ENCODE results near the gene IP6K3. TPM values are rescaled to one million over a fixed set of nuclear protein-coding genes. Genes with fewer than 3 reads are reported as not detected.
A peak's percentile ranks its signal among the peaks of the same experiment; 100 is the strongest.

IP6K3 gene
- total RNA-seq, 4 donors from 2014 or later, result 1.9 to 6.1 (median 5.5) TPM; not detected in 1

- no peak overlapping the region for H3K27ac ChIP-seq
- no peaks in the 10 kb centered on the region for H3K9me3 ChIP-seq
- no peaks in the 10 kb centered on the region for H3K36me3 ChIP-seq
- no peak for TF ChIP-seq CTCF (IDR thresholded peaks at IDR 0.05)
- no peak for TF ChIP-seq POLR2A (IDR thresholded peaks at IDR 0.05)
- H3K4me3 ChIP-seq, result no peak overlapping the region
- no peak for DNase-seq
- no peaks in the 10 kb centered on the region for H3K27me3 ChIP-seq
- peaks cover 8 to 15% of the 10 kb centered on the region in 2 donors for H3K4me1 ChIP-seq
- intact Hi-C loops (cut with DNase I; ENCODE audit: low total_unique reads), result no loop called here
These were observed 43.7 kb upstream of the IP6K3 start for GRCh38 chr6:33790379-33790778.

GRCh38 chr6:33789550-33789895 is 42.8 kb upstream of the IP6K3 start:
- TF ChIP-seq CTCF (IDR thresholded peaks at IDR 0.05), result no peak
- TF ChIP-seq POLR2A (IDR thresholded peaks at IDR 0.05), result no peak
- DNase-seq, result peak in 1 of 2 donors; percentile 25
- Histone ChIP-seq H3K27me3 (no peaks in the 10 kb centered on the region), H3K36me3 (no peaks in the 10 kb centered on the region), H3K9me3 (no peaks in the 10 kb centered on the region), H3K4me1 (peaks cover 8 to 19% of the 10 kb centered on the region in 2 donors), H3K27ac (peak overlapping the region; percentile 95 to 97), H3K4me3 (no peak overlapping the region)
- intact Hi-C loops (cut with DNase I; ENCODE audit: low total_unique reads), result no loop called here

- peak within 1 kb of the TSS; percentile 43 to 77 for H3K4me3 ChIP-seq
- no peaks in the 10 kb centered on the region for H3K9me3 ChIP-seq
- peaks cover 8 to 19% of the 10 kb centered on the region in 2 donors for H3K4me1 ChIP-seq
- TF ChIP-seq POLR2A (IDR thresholded peaks at IDR 0.05), result peak; percentile 73 to 96
- TF ChIP-seq CTCF (IDR thresholded peaks at IDR 0.05), result peak in 2 of 4 experiments; percentile 34 to 49
- H3K27me3 ChIP-seq, result no peaks in the 10 kb centered on the region
- DNase-seq, result peak; percentile 92 to 96
- intact Hi-C loops (cut with DNase I; ENCODE audit: low total_unique reads), result no loop called here
- no peaks in the 10 kb centered on the region for H3K36me3 ChIP-seq
- H3K27ac ChIP-seq, result peak within 1 kb of the TSS; percentile 95 to 97
These were observed 42.2 kb upstream of the IP6K3 start, which contains the start of gene LEMD2 for GRCh38 chr6:33788694-33789549. LEMD2 (minus strand) TSS chr6:33789130; CDS start chr6:33789116, 14 bp downstream.

- intact Hi-C loops (cut with DNase I; ENCODE audit: low total_unique reads), result no loop called here
- DNase-seq, result peak; percentile 76 to 77
- no peaks in the 10 kb centered on the region for H3K27me3 ChIP-seq
These were observed 41.4 kb upstream of the IP6K3 start for GRCh38 chr6:33787954-33788693.

More at GRCh38 chr6:33787954-33788693, 41.4 kb upstream of the IP6K3 start:
- H3K36me3 ChIP-seq, result no peaks in the 10 kb centered on the region
- peak in 1 of 2 donors; percentile 61 for TF ChIP-seq POLR2A (IDR thresholded peaks at IDR 0.05)
- peak in 1 of 4 experiments; percentile 18 for TF ChIP-seq CTCF (IDR thresholded peaks at IDR 0.05)
- peaks cover 8 to 19% of the 10 kb centered on the region in 2 donors for H3K4me1 ChIP-seq
- H3K9me3 ChIP-seq, result no peaks in the 10 kb centered on the region
- peak overlapping the region; percentile 43 to 77 for H3K4me3 ChIP-seq
- H3K27ac ChIP-seq, result peak overlapping the region; percentile 95 to 97
